Ovary (tissue), 3 donors: Measurements from ENCODE around the gene GPC6.

ENCODE experiments used
- CTCF ChIP-seq, 3 donors: fragments of 450-650 bp in 2 of 3; fragments of 200-600 bp in 1 of 3; IDR thresholded peaks; one replicate each; pipeline versions ENCODE4 v1.5.1 to v1.8.0; 2016 to 2022; ENCODE audit warnings: antibody characterized with exemption in 3 of 3, mild to moderate bottlenecking in 1 of 3
- POLR2A ChIP-seq: fragments of 450-650 bp; IDR thresholded peaks from one replicate; pipeline ENCODE4 v1.6.1; 2017; ENCODE audit warnings: antibody characterized with exemption, mild to moderate bottlenecking, moderate library complexity
- donor health status: DM: no; HTN: no; CAD: no.

- TF ChIP-seq CTCF (IDR thresholded peaks at IDR 0.05), result no peak
- TF ChIP-seq POLR2A, result no peak
Observed at GRCh38 chr13:94073007-94073744, 846.6 kb downstream of the GPC6 start.
